Measurements from ENCODE around the gene CUEDC2.
"Not testable (repeated sequence)": the region's sequence is repeated elsewhere in the genome, so short reads cannot be mapped to it uniquely, and the experiment has no call there.

Gene CUEDC2

DNA sequence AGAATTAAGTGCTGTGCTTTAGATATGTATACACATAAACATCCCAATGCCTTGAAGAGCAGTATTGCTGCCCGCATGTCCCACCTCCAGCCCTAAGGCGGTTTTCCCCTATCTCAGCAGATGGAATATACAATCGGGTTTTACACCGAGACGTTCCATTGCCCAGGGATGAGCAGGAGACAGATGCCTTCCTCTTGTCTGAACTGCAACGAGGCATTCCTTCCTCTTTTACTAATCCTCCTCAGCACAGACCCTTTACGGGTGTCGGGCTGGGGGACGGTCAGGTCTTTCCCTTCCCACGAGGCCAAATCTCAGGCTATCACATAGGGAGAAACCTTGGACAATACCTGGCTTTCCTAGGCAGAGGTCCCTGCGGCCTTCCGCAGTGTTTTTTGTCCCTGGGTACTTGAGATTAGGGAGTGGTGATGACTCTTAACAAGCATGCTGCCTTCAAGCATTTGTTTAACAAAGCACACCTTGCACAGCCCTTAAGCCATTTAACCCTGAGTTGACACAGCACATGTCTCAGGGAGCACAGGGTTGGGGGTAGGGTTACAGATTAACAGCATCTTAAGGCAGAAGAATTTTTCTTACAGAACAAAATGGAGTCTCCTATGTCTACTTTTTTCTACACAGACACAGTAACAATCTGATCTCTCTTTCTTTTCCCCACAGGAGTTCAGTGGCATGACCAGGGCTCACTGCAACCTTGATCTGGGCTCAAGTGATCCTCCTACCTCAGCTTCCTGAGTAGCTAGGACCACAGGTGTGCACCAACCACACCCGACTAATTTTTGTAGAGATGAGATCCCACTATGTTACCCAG, 22.5 kb upstream of the CUEDC2 start:
- DNase-seq = not testable (repeated sequence)

DNA sequence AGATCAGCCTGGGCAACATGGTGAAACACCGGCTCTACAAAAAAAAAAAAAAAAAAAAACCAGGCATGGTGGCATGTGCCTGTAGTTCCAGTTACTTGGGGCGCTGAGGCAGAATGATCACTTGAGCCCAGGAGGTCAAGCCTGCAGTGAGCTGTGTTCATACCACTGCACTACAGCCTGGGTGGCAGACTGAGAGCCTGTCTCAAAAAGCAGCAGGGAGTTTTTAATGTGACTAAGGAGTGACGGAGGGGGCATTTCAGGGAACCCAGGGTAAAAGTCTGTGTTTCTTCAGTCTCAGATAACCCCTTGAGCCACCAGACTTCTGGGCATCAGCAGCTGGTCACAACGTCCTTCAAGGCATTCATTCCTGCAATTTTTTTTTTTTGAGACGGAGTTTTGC, 21.1 kb upstream of the CUEDC2 start:
- DNase-seq = no peak

DNA sequence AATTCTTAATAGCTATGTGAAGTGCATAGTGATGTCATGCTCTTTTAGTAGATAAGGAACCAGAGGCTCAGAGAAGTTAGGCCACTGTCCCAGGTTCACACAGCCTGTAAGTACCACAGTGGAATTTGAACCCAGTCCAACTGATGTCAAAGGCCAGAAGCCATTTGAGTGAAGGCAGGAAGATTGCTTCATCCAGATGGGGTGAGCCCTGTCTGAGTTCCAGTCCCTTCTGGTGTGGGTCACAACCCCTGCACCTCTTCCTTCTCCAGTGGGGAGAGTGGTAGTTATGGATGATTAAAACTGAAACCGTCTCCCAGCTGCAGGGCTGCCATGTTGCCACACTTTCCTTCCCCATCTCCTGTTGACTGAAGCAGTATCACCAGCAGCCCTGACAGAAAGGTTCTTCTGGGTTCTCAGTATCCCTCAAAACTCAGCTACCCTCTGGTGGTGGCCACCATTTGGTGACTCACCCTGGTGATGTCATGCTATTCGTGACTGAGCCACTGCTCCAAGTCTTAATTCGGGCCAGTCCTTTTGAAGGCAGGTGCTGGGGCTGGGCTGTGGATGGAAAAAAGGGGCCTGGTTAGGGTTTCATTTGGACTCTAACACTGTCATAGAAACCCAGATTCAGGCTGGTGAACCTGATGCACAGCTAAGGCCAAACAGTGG, 20.4 kb upstream of the CUEDC2 start:
- DNase-seq = no peak

DNA sequence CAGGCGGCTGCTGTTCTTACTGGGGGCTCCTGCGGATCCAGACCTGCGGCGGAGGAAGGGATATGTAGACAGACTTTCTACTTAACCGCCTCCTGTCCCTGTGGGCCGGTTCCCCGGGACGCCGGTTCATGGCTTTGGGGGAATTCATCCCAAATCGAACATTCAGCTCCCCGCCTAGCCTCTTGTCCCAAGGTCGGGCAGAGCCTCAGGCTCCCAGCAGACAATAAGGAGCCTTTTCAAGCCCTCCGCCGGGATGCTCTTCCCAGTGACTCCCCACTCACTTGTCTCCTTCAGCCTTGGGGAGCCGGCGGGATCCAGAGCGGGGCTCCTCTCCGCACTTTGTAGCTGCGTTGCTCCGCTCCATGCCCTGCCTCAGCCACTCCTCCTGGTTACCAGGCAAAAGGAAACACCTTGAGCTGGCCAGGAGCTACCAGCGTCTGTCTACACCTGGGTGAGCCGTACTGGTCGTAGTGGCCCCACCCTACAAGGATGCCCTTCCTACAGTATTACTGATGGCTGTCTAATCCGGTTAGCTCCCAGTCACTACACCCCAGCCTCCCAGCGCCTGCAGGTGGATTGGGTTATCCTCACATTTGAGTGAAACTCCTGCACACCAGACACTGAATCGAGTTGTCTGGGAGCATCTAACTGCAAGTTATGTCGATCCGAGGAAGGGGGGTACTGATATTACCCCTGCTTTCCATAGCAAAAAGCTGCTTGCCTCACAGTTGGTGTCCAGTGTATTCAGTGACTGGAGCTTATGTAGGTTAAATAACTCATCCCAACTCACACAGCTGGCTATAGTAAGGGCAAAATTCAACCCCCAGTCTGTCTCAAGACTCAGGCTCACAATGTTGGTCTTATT, 19.0 kb upstream of the CUEDC2 start, which contains the start of gene C10orf95:
Gene C10orf95, minus strand, starts transcription at position 439 of the 865 bp plus-strand sequence. CDS start 450 bp downstream, outside the sequence.
- no peak for DNase-seq

DNA sequence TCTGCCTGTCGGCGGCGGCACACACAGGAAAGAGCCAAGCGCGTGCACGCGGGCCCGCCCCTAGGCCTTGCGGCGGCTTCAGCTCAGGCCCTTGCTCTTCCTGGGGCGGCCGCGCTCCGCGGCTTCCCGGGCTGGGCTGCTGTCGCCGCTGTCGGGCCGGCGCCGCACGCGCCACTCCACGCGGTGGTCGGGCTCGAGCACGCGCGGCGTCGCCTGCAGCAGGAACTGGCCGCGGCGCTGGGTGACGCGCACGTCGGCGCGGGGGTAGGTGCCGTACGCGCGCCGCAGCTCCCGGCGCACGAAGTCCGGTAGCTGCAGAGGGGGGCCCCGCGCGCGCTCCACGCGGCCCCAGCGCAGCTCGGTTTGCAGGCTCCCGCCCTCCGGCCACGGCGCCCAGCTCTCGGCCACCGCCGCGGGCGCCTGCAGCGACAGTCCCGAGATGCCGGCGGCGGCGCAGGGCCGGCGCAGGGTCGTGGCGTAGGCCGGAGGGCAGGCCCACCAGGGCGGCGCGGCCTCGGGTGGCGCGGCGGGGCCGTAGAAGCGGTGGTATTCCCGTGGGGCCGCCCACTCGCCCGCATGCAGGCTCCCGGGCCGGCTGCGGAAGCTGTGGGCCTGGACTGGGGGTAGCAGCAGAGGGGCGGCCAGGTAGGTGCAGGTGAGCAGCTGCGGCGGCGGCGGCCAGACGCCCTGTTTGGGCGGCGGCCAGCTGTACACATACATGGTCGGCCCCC, 18.2 kb upstream of the CUEDC2 start:
- DNase-seq = peak; percentile 87

DNA sequence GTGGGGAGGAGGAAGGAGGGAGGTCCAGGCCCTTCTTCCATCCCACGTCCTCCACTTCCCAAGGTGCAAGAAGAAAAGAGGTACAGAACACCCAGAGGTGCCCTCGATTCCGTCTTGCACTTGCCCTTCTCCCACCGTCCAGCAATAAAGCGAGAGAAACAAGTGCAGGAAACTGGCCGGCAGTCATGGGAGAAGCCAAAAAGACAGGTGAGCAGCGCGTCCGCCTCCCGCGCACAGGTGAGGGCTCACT, 17.7 kb upstream of the CUEDC2 start:
- DNase-seq = no peak

DNA sequence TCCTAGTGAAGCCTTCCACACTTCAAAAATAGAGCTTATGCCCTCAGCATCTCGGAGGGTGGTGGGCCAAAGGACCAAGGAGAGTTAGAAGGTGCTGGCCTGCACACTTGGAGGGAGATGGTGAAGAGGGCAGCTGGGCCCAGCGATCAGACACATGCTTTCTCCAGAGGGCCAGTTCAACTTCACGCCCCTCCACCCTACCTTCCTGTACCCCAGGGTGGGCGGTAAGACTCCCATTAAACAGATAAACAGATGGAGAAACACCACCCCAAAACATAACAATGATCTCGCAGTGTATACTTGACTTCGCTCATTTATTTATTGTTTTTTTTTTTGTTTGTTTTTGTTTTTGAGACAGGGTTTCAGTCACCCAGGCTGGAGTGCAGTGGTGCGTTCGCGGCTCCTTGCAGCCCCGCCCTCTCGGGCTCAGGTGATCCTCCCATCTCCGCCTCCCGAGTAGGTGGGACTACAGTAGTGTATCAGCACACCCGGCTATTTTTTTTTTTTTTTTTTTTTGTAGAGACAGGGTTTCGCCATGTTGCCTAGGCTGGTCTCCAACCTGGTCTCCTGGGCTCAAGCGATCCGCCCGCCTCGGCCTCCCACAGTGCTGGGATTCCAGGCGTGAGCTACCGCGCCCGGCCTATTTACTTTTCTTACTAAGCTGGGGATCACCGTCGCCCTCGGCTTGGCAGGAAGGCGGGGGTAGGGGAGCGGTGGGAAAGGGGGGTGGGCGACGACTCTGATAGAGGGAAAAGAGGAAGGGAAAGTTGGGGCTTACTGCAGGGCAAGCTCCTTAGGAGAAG, 17.1 kb upstream of the CUEDC2 start:
- DNase-seq = no peak

DNA sequence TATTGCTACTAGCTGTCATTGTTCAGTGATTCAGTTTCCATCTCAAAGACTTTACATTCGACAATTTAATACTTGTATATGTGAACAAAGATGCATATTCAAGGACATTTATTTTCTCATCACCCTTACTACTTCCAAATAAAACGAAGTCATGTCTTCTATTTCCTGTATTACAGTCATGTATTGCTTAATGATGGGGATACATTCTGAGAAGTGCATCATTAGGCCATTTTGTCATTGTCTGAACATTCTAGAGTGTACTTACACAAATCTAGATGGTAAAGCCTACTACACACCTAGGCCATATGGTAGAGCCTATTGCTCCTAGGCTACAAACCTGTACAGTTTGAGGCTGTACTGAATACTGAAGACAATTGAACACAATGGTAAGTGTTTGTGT, 12.5 kb upstream of the CUEDC2 start:
- no peak for DNase-seq

DNA sequence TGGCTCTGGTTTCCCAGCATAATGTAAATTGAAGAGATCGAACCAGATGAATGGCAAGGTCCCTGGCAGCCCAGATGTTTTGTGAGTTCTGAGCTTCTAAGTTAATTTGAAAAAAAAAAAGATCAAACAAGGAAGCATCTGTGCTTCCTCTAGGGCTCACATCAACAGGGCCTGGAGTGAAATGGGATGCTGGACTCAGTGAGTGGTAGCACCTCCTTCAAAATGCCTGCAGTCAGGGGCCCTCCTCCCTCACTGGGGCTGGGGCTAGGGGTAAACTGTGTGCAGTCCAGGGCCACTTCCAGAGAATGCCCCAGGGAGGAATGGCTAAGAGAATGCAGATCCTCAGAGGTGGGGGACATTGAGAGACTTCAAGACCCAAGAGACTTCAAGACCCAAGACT, 6.0 kb upstream of the CUEDC2 start:
- no peak for DNase-seq

DNA sequence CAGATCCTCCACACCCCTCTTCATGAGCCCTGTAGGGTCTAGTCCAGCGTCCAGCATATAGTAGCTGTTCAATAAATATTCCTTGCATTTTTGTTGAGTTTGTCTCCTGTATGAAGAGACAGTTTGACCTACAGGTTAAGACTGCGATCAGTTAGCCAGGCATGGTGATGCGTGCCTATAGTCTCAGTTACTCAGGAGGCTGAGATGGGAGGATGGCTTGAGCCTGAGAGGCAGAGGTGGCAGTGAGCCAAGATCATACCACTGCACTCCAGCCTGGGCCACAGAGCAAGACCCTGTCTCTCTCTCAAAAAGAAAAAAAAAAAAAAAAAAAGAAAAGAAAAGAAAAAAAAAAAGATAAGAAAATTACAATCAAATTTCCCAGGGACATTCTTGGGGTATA, 5.1 kb upstream of the CUEDC2 start:
- no peak for DNase-seq

DNA sequence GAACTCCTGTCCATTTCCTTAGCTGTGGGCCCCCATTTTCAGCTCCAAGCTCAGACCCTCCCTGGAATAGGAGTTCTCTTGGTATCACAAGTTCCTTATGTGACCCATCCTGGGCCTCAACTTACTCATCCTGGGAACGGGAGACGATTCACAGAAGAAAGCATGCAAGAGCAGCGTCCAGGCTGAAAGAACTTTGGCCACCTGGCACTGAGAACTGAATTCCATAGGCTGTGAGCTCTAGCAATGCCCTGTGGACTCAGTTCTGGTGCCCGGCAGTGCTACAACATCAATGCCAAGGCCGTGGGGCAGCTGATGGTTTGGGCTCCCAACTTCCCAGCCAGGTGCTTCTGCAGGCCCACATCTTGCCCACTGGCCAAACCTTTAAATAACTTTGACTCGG, 3.9 kb upstream of the CUEDC2 start:
- no peak for DNase-seq

DNA sequence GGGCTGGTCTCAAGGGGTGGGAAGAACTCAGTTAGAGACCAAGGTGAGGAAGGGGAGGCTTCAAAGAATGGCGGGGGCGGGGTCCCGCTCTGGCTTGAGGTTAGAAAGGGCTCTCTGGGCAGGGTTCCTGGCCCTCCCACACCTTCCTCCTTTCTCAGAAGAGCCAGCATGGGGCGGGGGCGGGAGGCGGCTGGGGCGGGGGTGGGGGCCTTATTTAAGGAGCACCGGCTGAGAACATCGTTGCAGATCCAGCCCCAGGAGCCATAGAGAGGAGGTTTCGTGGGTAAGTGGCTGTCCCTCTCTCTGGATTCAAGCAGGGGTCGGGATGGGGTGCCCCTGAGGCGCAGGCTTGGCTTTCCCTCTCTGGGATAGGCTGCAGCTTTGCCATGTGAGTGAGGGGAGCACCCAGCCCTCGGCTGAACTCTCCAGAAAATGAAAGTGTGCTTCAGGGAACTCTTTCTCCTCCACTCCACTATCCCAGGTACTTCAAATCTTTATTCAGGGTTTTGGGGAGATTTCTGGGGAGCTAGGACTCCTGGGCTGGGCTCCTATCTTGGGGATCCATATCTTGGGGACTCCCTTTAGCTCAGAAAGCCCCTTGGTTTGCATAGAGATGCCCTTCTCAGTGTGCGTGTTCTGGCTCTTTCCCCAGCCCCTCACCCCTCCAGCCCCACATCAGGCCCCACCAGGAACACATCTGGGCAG, 3.3 kb upstream of the CUEDC2 start:
- DNase-seq = no peak

DNA sequence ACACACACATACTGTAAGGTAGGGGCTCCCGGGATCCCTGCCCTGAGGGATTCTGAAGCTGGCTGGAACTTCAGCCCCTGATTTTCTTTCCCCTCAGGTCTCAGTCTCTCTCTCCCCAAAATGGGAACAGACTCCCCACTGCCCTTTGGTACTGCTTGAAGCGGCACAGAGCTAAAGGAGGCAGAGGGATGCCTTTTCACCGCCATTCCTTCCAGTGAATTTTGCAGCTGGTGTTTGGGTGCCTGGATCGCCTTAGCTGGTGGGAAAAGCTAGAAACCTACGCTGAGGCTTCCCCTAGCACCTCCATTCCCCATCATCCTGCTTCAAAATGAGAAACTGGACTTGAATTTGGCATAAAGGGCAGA, 2.7 kb upstream of the CUEDC2 start:
- no peak for DNase-seq

DNA sequence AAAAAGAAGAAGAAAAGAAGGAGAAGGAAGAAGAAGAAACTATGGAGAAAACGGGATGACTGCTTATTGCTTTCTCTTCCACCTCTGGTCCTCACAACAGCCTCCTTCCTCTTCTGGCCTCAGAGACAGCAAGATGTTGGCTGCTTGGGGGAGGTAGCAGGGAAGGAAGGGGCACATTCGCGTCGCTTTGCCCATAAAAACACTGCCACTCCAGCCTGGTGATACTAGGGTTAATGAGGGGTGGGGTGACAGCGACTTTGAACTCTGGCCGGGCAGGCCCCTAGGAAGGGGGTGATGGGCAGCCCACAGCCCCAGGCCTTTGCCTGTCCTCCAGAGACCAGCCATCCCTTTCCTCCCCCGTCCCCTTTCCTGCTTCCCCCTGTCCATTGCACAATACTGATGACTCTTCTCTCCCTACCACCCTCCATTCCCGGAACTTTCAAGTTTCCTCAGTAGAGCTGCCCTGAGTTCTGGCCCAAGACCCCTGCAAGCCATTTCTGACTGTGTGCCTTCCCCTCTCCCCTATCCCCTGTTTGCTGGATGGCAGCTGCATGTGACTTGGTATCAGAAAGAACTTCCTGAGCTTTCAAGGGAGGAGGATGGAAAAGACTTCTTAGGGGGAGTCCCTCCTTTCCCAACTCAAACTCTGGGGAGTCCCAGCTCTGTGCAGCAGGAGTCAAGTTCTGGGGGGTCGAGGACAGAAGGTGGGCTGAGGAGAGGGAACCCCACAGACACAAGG, 2.2 kb upstream of the CUEDC2 start:
- no peak for DNase-seq

DNA sequence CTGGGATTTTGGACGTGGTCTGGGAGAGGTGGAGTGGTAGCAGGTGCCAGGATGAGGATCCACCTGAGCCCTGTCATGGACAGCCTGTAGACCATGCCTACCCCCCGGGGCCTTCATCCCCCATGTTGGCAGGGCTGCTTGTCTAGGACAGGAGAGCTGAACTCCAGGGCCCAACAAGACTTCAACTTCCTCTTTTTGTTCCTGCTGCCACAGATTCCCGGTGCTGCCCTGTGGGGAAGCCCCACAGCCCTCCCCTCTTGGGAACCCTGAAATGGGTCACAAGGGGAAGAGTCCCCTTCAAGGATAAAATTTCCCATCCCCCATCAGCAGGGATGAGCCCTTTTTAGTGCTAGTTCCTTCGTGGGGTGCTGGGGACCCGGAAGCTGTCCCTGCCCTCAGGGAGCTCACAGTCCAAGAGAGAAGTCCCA, 1.3 kb upstream of the CUEDC2 start:
- no peak for DNase-seq

DNA sequence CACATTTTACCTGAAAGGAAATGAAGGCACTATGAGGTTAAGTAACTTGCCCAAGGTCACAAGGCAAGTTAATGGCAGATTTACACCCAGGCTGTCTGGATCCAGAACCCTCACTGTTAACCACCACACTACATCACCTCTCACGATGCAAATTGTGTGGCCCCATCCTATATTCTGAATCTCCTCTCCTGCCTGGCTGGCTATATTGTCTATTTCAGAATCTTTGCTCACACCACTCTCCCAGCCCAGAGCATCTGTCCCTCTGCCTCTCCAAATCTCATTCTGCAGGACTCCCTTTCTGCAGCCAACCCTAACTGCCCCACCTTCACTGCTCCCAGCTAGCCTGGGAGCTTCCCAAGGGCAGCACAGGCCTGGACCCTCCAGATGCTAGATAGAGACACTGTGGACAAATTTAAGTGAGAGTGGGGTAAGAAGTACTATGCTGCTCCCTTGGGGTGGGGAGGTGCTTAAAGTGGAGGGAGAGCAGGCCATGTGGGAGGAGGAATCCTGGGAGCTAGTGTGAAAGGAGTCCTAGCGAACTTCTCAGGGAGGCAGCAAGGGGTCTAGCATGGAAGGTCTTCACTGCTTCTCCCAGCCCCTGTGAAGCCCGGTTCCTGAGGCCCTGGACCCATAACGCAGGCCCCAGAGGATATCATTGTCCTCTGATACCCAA, 786 bp downstream of the CUEDC2 start:
- DNase-seq = no peak

DNA sequence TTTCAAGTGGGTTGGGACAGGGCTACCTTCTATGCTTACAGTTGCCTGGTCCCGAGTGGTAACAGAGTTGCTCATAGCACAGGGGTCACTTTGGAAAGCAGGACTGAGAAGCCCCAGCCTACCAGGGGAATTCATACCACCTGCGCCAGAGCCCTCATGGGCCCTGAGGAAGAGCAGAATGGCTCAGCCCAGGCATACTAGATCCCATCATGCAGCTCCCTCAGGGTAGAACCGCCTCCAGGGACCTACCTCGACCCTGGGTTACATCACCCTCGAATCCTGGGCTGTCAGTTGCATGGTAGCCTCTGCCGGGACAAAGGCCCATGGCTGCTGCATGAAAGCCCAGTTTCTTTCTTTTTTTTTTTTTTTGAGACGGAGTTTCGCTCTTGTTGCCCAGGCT, 2.9 kb downstream of the CUEDC2 start:
- no peak for DNase-seq

DNA sequence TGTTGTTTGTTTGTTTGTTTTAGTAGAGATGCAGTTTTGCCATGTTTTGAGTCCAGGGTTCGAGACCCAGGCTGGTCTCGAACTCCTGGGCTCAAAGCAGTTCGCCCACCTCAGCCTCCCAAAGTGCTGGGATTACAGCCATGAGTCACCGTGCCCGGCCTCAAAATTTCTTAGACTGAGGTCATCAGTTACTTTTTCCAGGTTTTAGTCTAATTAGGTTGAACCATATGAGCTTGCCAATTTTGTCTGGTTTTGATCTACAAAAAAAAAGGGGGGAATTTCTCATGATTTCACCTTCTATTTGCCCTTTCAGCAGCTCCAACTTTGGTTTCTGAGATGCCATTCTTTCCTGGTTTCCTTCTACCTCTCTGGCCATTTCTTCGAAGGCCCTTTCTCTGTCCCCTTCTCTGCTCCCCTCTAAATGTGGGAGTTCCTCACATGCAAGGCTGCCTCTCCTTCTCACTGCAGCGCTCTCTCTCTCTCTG, 5.5 kb downstream of the CUEDC2 start:
- DNase-seq = no peak

DNA sequence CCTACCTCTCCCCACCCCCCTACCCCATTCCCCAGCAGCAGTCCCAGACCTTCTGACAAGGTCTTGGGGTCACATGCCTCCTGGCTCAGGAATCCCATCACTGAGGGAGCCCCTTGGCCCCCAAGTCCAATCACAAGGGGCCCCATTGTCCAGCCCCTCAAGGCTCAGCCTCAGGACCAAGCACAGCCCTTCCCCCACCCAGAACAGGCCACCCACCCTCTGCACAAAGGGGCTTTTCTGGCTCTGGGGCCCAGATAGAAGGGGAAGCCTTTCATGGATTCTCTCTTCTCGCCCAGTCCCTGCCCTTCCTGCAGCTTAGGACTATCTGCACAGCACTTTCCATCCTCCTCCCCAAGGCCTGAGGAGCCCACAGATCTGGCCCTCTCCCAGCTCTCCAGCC, 6.9 kb downstream of the CUEDC2 start:
- no peak for DNase-seq

DNA sequence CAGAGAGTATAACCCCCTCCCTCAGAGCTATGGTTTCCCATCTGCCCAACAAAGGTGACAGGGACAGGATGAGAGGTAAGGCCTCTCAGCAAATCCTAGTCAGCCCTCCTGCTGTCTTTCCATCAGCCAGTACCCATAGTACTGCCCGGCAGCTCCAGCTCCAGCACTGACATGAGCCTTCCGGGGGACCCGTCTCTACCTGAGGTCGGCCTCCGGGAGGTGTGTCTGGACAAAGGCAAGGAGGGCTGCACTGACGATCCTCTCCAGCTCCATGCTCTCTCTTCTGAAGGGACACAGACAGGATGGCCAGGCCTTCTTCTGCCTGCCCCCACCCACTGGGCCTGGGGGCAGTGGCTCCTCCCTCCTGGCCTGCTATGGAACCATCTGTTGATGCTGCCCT, 7.5 kb downstream of the CUEDC2 start:
- DNase-seq = no peak
